ENCODE data around the gene CYB5A.

CYB5A gene

DNA sequence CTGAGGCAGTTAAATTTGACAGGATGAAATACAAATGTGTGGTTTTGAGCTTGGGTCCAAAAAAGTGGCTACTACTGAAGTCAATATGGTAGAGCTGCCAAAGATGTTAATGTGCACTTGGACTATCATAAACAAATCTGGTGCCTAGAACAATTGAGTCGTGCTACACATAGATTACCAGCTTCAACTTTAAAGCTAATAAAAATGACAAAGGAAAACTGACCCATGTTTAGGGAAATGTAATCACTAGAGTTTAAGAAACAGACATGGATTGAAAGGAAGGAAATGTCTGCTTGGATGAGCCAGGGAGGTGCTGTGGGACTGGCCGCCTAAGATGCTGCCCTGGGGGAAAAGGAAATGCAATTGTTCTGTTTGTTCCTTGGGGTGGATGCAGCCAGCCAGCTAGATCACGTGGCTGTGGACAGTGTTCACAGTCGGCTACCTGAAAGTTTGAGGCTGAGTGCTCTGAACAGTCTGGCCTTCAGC, 36.6 kb downstream of the CYB5A start:
- no peak overlapping the region for H3K27ac ChIP-seq (ENCODE audit: extremely low read depth, low read depth, low read length)
- POLR2A ChIA-PET, result no interaction called here

DNA sequence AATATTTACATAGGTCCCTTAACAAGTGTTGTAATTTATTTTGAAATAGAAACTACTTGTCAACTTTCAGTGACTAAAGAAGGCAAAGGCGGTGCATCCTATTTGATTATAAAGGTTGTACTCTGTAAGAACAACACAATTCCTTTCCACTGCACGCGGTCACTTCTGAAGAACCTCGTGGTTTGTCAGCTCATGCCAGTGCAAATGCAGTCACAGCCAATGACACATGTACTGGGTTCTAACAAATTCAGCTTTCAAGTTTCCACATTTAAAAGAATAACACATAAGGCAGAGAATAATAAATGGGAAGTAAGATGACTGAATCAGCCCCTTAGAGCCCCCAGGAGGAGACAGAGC, 39.7 kb downstream of the CYB5A start:
- Histone ChIP-seq H3K9me3 (ENCODE audit: control insufficient read depth, insufficient read depth, low read depth, low read length) (no peaks in the 10 kb centered on the region), H3K4me1 (ENCODE audit: control insufficient read depth, insufficient read depth, low read length) (no peaks in the 10 kb centered on the region), H3K27ac (ENCODE audit: extremely low read depth, low read depth, low read length) (no peak overlapping the region), H3K4me3 (ENCODE audit: low read depth, low read length) (no peak overlapping the region), H3K36me3 (ENCODE audit: control insufficient read depth in 2 of 2, insufficient read depth in 1 of 2, low read length in 2 of 2) (no peaks in the 10 kb centered on the region; a peak in 1 of 3 replicates)
- ChIA-PET CTCF (interaction anchor here (1.0 to 1.4 kb wide), 2 partner anchors 90 to 102 kb away, joined by 4 read pairs; no protein-coding TSS in a partner anchor), POLR2A (no interaction called here)
- TF ChIP-seq ZIC2 (tag by site-specific recombination; IDR thresholded peaks at IDR 0.05) (no peak), ZNF112 (tag by site-specific recombination; IDR thresholded peaks at IDR 0.05) (no peak), ZNF433 (tag by site-specific recombination; IDR thresholded peaks at IDR 0.05; ENCODE audit: low read depth) (no peak), ZNF677 (tag by site-specific recombination; IDR thresholded peaks at IDR 0.05) (no peak), ZNF394 (tag by site-specific recombination; IDR thresholded peaks at IDR 0.05; ENCODE audit: borderline replicate concordance) (no peak), ZNF157 (tag by site-specific recombination; IDR thresholded peaks at IDR 0.05) (no peak), ZNF341 (tag by site-specific recombination; IDR thresholded peaks at IDR 0.05; ENCODE audit: low read depth) (no peak)
- TF ChIP-seq, protein P1, sequence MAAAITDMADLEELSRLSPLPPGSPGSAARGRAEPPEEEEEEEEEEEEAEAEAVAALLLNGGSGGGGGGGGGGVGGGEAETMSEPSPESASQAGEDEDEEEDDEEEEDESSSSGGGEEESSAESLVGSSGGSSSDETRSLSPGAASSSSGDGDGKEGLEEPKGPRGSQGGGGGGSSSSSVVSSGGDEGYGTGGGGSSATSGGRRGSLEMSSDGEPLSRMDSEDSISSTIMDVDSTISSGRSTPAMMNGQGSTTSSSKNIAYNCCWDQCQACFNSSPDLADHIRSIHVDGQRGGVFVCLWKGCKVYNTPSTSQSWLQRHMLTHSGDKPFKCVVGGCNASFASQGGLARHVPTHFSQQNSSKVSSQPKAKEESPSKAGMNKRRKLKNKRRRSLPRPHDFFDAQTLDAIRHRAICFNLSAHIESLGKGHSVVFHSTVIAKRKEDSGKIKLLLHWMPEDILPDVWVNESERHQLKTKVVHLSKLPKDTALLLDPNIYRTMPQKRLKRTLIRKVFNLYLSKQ (tag by site-specific recombination; IDR thresholded peaks at IDR 0.05; ENCODE audit: borderline replicate concordance), result no peak
- TF ChIP-seq, protein P2, sequence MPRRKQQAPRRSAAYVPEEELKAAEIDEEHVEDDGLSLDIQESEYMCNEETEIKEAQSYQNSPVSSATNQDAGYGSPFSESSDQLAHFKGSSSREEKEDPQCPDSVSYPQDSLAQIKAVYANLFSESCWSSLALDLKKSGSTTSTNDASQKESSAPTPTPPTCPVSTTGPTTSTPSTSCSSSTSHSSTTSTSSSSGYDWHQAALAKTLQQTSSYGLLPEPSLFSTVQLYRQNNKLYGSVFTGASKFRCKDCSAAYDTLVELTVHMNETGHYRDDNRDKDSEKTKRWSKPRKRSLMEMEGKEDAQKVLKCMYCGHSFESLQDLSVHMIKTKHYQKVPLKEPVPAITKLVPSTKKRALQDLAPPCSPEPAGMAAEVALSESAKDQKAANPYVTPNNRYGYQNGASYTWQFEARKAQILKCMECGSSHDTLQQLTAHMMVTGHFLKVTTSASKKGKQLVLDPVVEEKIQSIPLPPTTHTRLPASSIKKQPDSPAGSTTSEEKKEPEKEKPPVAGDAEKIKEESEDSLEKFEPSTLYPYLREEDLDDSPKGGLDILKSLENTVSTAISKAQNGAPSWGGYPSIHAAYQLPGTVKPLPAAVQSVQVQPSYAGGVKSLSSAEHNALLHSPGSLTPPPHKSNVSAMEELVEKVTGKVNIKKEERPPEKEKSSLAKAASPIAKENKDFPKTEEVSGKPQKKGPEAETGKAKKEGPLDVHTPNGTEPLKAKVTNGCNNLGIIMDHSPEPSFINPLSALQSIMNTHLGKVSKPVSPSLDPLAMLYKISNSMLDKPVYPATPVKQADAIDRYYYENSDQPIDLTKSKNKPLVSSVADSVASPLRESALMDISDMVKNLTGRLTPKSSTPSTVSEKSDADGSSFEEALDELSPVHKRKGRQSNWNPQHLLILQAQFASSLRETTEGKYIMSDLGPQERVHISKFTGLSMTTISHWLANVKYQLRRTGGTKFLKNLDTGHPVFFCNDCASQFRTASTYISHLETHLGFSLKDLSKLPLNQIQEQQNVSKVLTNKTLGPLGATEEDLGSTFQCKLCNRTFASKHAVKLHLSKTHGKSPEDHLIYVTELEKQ (tag by site-specific recombination; IDR thresholded peaks at IDR 0.05; ENCODE audit: borderline replicate concordance), result no peak
- TF ChIP-seq, protein P3, sequence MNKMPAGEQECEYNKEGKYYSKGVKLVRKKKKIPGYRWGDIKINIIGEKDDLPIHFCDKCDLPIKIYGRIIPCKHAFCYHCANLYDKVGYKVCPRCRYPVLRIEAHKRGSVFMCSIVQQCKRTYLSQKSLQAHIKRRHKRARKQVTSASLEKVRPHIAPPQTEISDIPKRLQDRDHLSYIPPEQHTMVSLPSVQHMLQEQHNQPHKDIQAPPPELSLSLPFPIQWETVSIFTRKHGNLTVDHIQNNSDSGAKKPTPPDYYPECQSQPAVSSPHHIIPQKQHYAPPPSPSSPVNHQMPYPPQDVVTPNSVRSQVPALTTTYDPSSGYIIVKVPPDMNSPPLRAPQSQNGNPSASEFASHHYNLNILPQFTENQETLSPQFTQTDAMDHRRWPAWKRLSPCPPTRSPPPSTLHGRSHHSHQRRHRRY (tag by site-specific recombination; IDR thresholded peaks at IDR 0.05), result no peak

More for the DNA sequence above, 36.6 kb downstream of the CYB5A start:
- H3K4me1 ChIP-seq (ENCODE audit: control insufficient read depth, insufficient read depth, low read length), result no peaks in the 10 kb centered on the region
- TF ChIP-seq FEZF1 (tag by site-specific recombination; IDR thresholded peaks at IDR 0.05) (peak; percentile 10; the same call in 1 of the 2 replicates), ZFP37 (tag by site-specific recombination; IDR thresholded peaks at IDR 0.05) (no peak)
- no peak overlapping the region for H3K4me3 ChIP-seq (ENCODE audit: low read depth, low read length)
- H3K36me3 ChIP-seq (ENCODE audit: control insufficient read depth in 2 of 2, insufficient read depth in 1 of 2, low read length in 2 of 2), result no peaks in the 10 kb centered on the region; a peak in 1 of 3 replicates
- CTCF ChIA-PET, result no interaction called here
- no peaks in the 10 kb centered on the region for H3K9me3 ChIP-seq (ENCODE audit: control insufficient read depth, insufficient read depth, low read depth, low read length)

DNA sequence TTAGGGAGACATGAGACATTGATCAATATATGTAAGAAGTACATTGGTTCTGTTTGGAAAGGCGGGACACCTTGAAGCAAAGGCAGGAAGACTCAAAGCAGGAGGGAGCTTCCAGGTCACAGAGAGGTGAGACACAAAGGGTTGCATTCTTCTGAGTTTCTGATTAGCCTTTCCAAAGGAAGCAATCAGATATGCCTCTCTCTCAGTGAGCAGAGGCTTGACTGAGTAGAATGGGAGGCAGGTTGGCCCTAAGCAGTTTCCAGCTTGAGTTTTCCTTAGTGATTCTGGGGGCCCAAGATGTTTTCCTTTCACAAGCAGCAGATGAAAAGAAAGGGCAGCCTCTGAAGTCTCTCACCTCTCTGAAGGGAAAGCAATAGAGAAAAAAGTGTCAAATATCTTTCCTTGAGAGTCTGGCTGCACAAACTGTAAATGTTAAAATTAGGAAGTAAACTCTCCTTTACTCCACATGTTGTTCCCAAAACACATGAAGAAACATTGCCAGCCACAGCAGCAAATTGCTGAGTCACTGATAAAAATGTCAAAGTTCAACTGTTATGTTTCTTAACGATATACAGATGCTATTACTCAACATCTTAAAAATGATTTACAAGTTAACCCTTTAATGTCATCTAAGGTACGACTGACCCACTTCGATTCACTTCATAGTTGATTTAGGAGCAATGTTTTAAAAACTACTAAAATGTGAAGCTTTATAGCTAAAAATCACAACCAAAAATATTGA, 40.3 kb downstream of the CYB5A start:
- no peak overlapping the region for H3K4me3 ChIP-seq (ENCODE audit: low read depth, low read length)
- no peaks in the 10 kb centered on the region; a peak in 1 of 3 replicates for H3K36me3 ChIP-seq (ENCODE audit: control insufficient read depth in 2 of 2, insufficient read depth in 1 of 2, low read length in 2 of 2)
- no peaks in the 10 kb centered on the region for H3K4me1 ChIP-seq (ENCODE audit: control insufficient read depth, insufficient read depth, low read length)
- POLR2A ChIA-PET, result no interaction called here
- CTCF ChIA-PET, result interaction anchor here (1.0 to 1.4 kb wide), 2 partner anchors 91 to 102 kb away, joined by 4 read pairs; no protein-coding TSS in a partner anchor
- no peak overlapping the region for H3K27ac ChIP-seq (ENCODE audit: extremely low read depth, low read depth, low read length)
- H3K9me3 ChIP-seq (ENCODE audit: control insufficient read depth, insufficient read depth, low read depth, low read length), result no peaks in the 10 kb centered on the region
- TF ChIP-seq TRIM28 (IDR thresholded peaks at IDR 0.05; ENCODE audit: borderline replicate concordance, low read length) (no peak), ZNF138 (tag by site-specific recombination; IDR thresholded peaks at IDR 0.05; ENCODE audit: borderline replicate concordance) (no peak), ZNF596 (tag by site-specific recombination; IDR thresholded peaks at IDR 0.05) (no peak), ZNF416 (tag by site-specific recombination; IDR thresholded peaks at IDR 0.05) (no peak), SP3 (tag by site-specific recombination; IDR thresholded peaks at IDR 0.05) (no peak), ZNF585B (tag by site-specific recombination; IDR thresholded peaks at IDR 0.05) (no peak), ZNF776 (tag by site-specific recombination; IDR thresholded peaks at IDR 0.05; ENCODE audit: borderline replicate concordance) (no peak), ZNF529 (tag by site-specific recombination; IDR thresholded peaks at IDR 0.05; ENCODE audit: insufficient replicate concordance) (no peak), FEZF1 (tag by site-specific recombination; IDR thresholded peaks at IDR 0.05) (no peak), ZBTB7A (tag by site-specific recombination; IDR thresholded peaks at IDR 0.05; ENCODE audit: low read depth) (no peak), ZNF623 (tag by site-specific recombination; IDR thresholded peaks at IDR 0.05) (no peak)
- TF ChIP-seq, protein P4, sequence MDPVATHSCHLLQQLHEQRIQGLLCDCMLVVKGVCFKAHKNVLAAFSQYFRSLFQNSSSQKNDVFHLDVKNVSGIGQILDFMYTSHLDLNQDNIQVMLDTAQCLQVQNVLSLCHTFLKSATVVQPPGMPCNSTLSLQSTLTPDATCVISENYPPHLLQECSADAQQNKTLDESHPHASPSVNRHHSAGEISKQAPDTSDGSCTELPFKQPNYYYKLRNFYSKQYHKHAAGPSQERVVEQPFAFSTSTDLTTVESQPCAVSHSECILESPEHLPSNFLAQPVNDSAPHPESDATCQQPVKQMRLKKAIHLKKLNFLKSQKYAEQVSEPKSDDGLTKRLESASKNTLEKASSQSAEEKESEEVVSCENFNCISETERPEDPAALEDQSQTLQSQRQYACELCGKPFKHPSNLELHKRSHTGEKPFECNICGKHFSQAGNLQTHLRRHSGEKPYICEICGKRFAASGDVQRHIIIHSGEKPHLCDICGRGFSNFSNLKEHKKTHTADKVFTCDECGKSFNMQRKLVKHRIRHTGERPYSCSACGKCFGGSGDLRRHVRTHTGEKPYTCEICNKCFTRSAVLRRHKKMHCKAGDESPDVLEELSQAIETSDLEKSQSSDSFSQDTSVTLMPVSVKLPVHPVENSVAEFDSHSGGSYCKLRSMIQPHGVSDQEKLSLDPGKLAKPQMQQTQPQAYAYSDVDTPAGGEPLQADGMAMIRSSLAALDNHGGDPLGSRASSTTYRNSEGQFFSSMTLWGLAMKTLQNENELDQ (tag by site-specific recombination; IDR thresholded peaks at IDR 0.05; ENCODE audit: low read depth), result no peak

Data from HEK293 (cell line).